HFFc6 (cell line): ENCODE results near the gene PRELID1. TPM values are rescaled to one million over a fixed set of nuclear protein-coding genes. Genes with fewer than 3 reads are reported as not detected.
A peak's percentile ranks its signal among the peaks of the same experiment; 100 is the strongest.

ENCODE experiments used
- DNase-seq: peaks from one replicate; pipeline ENCODE4 v3.0.0-alpha.2; 2018
- H3K27ac Mint-ChIP-seq: 2 replicates; pipeline ENCODE4 v1.8.0; 2020; ENCODE audit warnings: mild to moderate bottlenecking, mixed read lengths
- H3K27me3 Mint-ChIP-seq: 2 replicates; pipeline ENCODE4 v1.8.0; 2021; ENCODE audit warnings: mild to moderate bottlenecking, moderate library complexity, mixed read lengths; ENCODE audit not compliant: insufficient read depth
- H3K36me3 Mint-ChIP-seq: 2 replicates; pipeline ENCODE4 v1.8.0; 2021; ENCODE audit warnings: low read depth, mixed read lengths
- H3K4me1 Mint-ChIP-seq: 2 replicates; pipeline ENCODE4 v1.8.0; 2020; ENCODE audit warnings: low read depth, mixed read lengths
- H3K4me3 Mint-ChIP-seq: 2 replicates; pipeline ENCODE4 v1.8.0; 2020; ENCODE audit warnings: mild to moderate bottlenecking, moderate library complexity, mixed read lengths
- H3K9me3 Mint-ChIP-seq: 2 replicates; pipeline ENCODE4 v1.8.0; 2020; ENCODE audit warnings: mild to moderate bottlenecking, mixed read lengths
- total RNA-seq, 6 experiments: library from RNA; stranded (reverse); fragmentation: NEBNext Ultra II Directional; extraction: Animal tissue kit (Norgen Biotek cat#: 25700); gene quantifications; 2 replicates in 1 of 6; 3 replicates in 5 of 6; pipeline ENCODE4 v1.2.3, GENCODE V29; 2021
- TF ChIP-seq, protein P1 (sequence below): fragments of 200-600 bp; sonication (generic); IDR thresholded peaks from 2 replicates; pipeline ENCODE4 v1.5.0; 2021; ENCODE audit warnings: antibody characterized with exemption, mild to moderate bottlenecking

PRELID1 gene
- total RNA-seq, 6 experiments from 2014 or later = 182 to 225 (median 217) TPM

DNA sequence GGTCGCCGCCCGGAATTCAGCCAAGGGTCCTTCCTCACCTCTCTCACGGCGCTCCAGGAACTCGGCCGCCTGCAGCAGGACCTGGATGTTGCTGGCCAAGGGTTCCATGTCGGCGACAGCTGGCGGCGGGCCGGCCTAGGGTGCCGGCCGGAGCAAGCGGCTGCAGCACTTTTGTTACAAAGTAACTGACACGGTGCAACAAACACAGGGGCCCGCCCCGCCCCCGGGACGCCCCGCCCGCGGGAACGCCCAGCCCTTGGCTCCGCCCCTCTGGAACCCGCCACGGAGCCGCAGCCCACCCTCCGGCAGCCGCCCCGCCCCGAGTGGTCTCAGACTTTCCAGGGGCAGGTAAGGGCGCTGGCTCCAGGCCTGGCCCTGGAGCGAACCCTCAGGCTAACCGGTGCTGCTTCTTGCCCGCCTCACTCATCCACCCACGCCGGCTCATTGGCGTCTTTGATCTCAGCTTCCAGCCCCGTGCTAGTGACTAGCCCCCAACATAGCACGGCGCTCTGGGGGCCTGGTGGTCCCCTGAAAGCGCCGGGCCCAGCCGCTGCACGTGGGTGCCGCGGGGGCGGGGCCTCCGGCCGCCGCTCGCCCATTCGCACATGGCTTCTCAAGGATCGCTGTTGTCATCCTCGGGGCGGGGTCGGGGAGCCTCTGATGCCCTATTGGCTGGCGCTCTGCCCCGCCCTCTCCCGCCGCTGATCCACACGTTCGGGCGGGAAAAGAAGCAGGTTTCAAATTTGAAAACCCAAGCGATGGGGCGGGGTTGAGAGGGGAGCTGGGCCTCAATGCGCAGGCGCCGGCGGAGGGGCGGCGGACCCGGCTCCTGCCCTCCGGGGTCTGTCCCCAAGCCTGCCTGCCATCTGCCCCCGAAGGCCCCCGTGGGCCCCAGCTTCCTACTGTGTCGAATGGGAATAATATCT is 8.4 kb downstream of the PRELID1 start, which contains the start of gene MXD3:
TSS of gene MXD3 (minus strand) at position 176 of the 926 bp plus-strand sequence. CDS start at position 108, 68 bp downstream.
- DNase-seq = peak; percentile 95
- peaks cover 8% of the 10 kb centered on the region for H3K36me3 Mint-ChIP-seq
- peak within 1 kb of the TSS; percentile 85 for H3K27ac Mint-ChIP-seq
- peaks cover 8% of the 10 kb centered on the region; the same call in 1 of the 2 replicates for H3K27me3 Mint-ChIP-seq
- peaks cover 30% of the 10 kb centered on the region for H3K4me1 Mint-ChIP-seq
- TF ChIP-seq, protein P1, sequence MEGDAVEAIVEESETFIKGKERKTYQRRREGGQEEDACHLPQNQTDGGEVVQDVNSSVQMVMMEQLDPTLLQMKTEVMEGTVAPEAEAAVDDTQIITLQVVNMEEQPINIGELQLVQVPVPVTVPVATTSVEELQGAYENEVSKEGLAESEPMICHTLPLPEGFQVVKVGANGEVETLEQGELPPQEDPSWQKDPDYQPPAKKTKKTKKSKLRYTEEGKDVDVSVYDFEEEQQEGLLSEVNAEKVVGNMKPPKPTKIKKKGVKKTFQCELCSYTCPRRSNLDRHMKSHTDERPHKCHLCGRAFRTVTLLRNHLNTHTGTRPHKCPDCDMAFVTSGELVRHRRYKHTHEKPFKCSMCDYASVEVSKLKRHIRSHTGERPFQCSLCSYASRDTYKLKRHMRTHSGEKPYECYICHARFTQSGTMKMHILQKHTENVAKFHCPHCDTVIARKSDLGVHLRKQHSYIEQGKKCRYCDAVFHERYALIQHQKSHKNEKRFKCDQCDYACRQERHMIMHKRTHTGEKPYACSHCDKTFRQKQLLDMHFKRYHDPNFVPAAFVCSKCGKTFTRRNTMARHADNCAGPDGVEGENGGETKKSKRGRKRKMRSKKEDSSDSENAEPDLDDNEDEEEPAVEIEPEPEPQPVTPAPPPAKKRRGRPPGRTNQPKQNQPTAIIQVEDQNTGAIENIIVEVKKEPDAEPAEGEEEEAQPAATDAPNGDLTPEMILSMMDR = no peak
- peak within 1 kb of the TSS; percentile 90 for H3K4me3 Mint-ChIP-seq
- H3K9me3 Mint-ChIP-seq = no peaks in the 10 kb centered on the region

GRCh38 chr5:177312649-177313181 is 9.1 kb downstream of the PRELID1 start:
- H3K27me3 Mint-ChIP-seq = peaks cover 8% of the 10 kb centered on the region; the same call in 1 of the 2 replicates
- TF ChIP-seq, protein P1 = peak; percentile 16; the same call in 1 of the 2 replicates
- H3K27ac Mint-ChIP-seq = peak overlapping the region; percentile 78
- peak overlapping the region; percentile 76 for H3K4me3 Mint-ChIP-seq
- no peaks in the 10 kb centered on the region for H3K9me3 Mint-ChIP-seq
- peaks cover 30% of the 10 kb centered on the region for H3K4me1 Mint-ChIP-seq
- peak; percentile 37 for DNase-seq
- peaks cover 7% of the 10 kb centered on the region; the same call in 1 of the 2 replicates for H3K36me3 Mint-ChIP-seq

DNA sequence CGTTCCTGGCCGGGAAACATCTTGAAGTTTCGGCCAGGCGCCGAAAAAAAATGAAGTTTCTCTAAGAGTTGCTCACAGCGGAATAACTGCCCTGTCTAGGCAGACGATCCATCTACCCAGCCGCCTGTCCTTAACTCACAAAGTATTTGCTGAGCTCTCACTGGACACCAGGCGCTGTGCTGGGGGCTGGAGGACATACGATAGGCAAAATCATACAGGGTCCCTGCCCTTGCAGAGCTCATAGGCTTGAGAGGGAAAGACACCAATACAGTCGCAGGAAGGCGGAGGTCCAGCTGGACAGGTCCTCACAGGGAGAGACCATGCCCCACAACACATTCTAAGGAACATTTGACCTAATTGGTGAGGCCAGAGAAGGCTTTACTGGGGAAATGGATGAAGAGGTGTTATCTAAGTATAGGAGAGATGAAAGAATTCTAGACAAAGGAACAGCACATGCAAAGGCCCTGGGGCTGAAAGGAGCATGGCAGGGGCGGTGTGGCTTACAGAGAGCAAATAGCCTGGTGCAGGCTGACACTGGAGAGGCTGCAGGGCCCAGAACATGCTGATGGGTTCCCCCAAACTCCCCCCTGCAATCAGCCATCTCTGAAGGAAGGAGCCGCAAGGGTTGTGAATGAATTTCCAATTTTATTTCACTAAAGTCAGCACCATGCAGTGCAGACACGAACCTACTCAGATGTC is 10.1 kb downstream of the PRELID1 start:
- no peak for DNase-seq
- peaks cover 5% of the 10 kb centered on the region; the same call in 1 of the 2 replicates for H3K36me3 Mint-ChIP-seq
- no peak overlapping the region for H3K4me3 Mint-ChIP-seq
- TF ChIP-seq, protein P1 = no peak
- no peak overlapping the region; the same call in 1 of the 2 replicates for H3K27ac Mint-ChIP-seq
- peaks cover 35% of the 10 kb centered on the region for H3K4me1 Mint-ChIP-seq
- peaks cover 8% of the 10 kb centered on the region; the same call in 1 of the 2 replicates for H3K27me3 Mint-ChIP-seq
- no peaks in the 10 kb centered on the region for H3K9me3 Mint-ChIP-seq

GRCh38 chr5:177314376-177315342 is 11.1 kb downstream of the PRELID1 start:
- Mint-ChIP-seq H3K27me3 (peaks cover 4% of the 10 kb centered on the region; the same call in 1 of the 2 replicates), H3K4me3 (no peak overlapping the region), H3K9me3 (no peaks in the 10 kb centered on the region), H3K36me3 (no peaks in the 10 kb centered on the region; the same call in 1 of the 2 replicates), H3K27ac (no peak overlapping the region), H3K4me1 (peaks cover 25% of the 10 kb centered on the region)
- no peak for DNase-seq
- TF ChIP-seq, protein P1 = no peak
